ENCODE measurements around the gene TMEM123. TPM values are rescaled to one million over a fixed set of nuclear protein-coding genes. Genes with fewer than 3 reads are reported as not detected.
"Not testable (repeated sequence)": the region's sequence is repeated elsewhere in the genome, so short reads cannot be mapped to it uniquely, and the experiment has no call there.

The TMEM123 gene
- total RNA-seq, 1 experiment from 2014 or later, result 257 TPM

GRCh38 chr11:102395720-102396393 lies 56.7 kb downstream of the TMEM123 start:
- no peak for DNase-seq (ENCODE audit: low read depth)

- no peak for DNase-seq (ENCODE audit: low read depth)
Observed at GRCh38 chr11:102393272-102393730, 59.3 kb downstream of the TMEM123 start.

- DNase-seq (ENCODE audit: low read depth), result no peak
Observed at GRCh38 chr11:102391549-102392237, 60.9 kb downstream of the TMEM123 start.

- DNase-seq (ENCODE audit: low read depth), result peak; percentile 66
Observed at GRCh38 chr11:102390667-102391465, 61.7 kb downstream of the TMEM123 start.

- DNase-seq (ENCODE audit: low read depth), result no peak
Observed at GRCh38 chr11:102389253-102389652, 63.3 kb downstream of the TMEM123 start.

- DNase-seq (ENCODE audit: low read depth), result no peak
Observed at GRCh38 chr11:102387043-102387781, 65.4 kb downstream of the TMEM123 start.

- DNase-seq (ENCODE audit: low read depth), result no peak
Observed at GRCh38 chr11:102386136-102386734, 66.3 kb downstream of the TMEM123 start.

- no peak for DNase-seq (ENCODE audit: low read depth)
Observed at GRCh38 chr11:102385085-102386007, 67.2 kb downstream of the TMEM123 start.

GRCh38 chr11:102384419-102385079 lies 68.0 kb downstream of the TMEM123 start:
- DNase-seq (ENCODE audit: low read depth), result no peak

- no peak for DNase-seq (ENCODE audit: low read depth)
Observed at GRCh38 chr11:102383839-102384238, 68.7 kb downstream of the TMEM123 start.

GRCh38 chr11:102382384-102382783 lies 70.2 kb downstream of the TMEM123 start:
- no peak for DNase-seq (ENCODE audit: low read depth)

- no peak for DNase-seq (ENCODE audit: low read depth)
Observed at GRCh38 chr11:102378818-102379217, 73.7 kb downstream of the TMEM123 start.

- DNase-seq (ENCODE audit: low read depth), result no peak
Observed at GRCh38 chr11:102377891-102378290, 74.7 kb downstream of the TMEM123 start.

GRCh38 chr11:102375720-102376399 lies 76.7 kb downstream of the TMEM123 start:
- no peak for DNase-seq (ENCODE audit: low read depth)

GRCh38 chr11:102374633-102375424 lies 77.7 kb downstream of the TMEM123 start:
- DNase-seq (ENCODE audit: low read depth), result not testable (repeated sequence)

GRCh38 chr11:102368472-102368871 lies 84.1 kb downstream of the TMEM123 start:
- DNase-seq (ENCODE audit: low read depth), result no peak

GRCh38 chr11:102367364-102367763 lies 85.2 kb downstream of the TMEM123 start:
- no peak for DNase-seq (ENCODE audit: low read depth)

GRCh38 chr11:102364991-102365390 lies 87.6 kb downstream of the TMEM123 start:
- DNase-seq (ENCODE audit: low read depth), result no peak
